Sigmoid colon (tissue), 4 donors: ENCODE data around the gene TMEM239.

Experiments
- EP300 ChIP-seq, 4 donors: sonication (generic); formaldehyde crosslinking; IDR thresholded peaks; one replicate each; pipeline ENCODE4 v1.6.1; 2017; ENCODE audit warnings: antibody characterized with exemption in 4 of 4
- POLR2A ChIP-seq, 2 donors: fragments of 450-650 bp; IDR thresholded peaks; one replicate each; pipeline ENCODE4 v1.6.1; 2016; ENCODE audit warnings: antibody characterized with exemption in 2 of 2, mild to moderate bottlenecking in 2 of 2, moderate library complexity in 2 of 2
- POLR2AphosphoS5 ChIP-seq, 4 donors: sonication (generic); formaldehyde crosslinking; IDR thresholded peaks; one replicate each; pipeline ENCODE4 v1.6.1; 2017; ENCODE audit warnings: antibody characterized with exemption in 4 of 4
- TF ChIP-seq, protein P1 (sequence below), 4 experiments: fragments of 450-650 bp in 3 of 4; fragments of 200-600 bp in 1 of 4; IDR thresholded peaks; one replicate each; pipeline ENCODE4 v1.5.1; 2016 to 2019; ENCODE audit warnings: antibody characterized with exemption in 4 of 4, mild to moderate bottlenecking in 3 of 4, moderate library complexity in 2 of 4

DNA sequence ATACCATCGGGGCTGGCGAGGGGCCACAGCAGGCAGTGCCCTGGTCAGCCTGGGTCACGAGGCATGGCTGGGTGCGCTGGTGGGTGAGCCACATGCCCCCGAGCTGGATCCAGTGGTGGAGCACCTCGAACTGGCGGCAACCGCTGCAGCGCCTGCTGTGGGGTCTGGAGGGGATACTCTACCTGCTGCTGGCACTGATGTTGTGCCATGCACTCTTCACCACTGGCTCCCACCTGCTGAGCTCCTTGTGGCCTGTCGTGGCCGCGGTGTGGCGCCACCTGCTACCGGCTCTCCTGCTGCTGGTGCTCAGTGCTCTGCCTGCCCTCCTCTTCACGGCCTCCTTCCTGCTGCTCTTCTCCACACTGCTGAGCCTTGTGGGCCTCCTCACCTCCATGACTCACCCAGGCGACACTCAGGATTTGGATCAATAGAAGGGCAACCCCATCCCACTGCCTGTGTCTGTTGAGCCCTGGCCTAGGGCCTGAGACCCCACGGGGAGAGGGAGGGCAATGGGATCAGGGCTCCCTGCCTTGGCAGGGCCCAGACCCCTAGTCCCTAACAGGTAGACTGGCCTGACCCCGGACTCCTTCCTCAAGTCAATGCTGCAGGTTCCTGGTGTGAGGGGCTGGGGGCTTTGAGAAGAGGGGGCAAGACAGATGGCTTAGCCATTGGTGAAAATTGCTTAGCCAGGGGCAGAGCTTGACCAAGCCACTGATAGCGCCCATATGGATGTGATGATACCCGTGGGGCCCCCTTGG, 598 bp downstream of the TMEM239 start:
- TF ChIP-seq, protein P1, sequence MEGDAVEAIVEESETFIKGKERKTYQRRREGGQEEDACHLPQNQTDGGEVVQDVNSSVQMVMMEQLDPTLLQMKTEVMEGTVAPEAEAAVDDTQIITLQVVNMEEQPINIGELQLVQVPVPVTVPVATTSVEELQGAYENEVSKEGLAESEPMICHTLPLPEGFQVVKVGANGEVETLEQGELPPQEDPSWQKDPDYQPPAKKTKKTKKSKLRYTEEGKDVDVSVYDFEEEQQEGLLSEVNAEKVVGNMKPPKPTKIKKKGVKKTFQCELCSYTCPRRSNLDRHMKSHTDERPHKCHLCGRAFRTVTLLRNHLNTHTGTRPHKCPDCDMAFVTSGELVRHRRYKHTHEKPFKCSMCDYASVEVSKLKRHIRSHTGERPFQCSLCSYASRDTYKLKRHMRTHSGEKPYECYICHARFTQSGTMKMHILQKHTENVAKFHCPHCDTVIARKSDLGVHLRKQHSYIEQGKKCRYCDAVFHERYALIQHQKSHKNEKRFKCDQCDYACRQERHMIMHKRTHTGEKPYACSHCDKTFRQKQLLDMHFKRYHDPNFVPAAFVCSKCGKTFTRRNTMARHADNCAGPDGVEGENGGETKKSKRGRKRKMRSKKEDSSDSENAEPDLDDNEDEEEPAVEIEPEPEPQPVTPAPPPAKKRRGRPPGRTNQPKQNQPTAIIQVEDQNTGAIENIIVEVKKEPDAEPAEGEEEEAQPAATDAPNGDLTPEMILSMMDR (IDR thresholded peaks at IDR 0.05), result no peak
- TF ChIP-seq POLR2AphosphoS5 (IDR thresholded peaks at IDR 0.05) (no peak), POLR2A (IDR thresholded peaks at IDR 0.05) (no peak), EP300 (IDR thresholded peaks at IDR 0.05) (no peak)
